BLaER1 (cell line): ENCODE measurements around the gene LMNTD1.
A peak's percentile ranks its signal among the peaks of the same experiment; 100 is the strongest.

Source experiments
- H3K27ac ChIP-seq: shearing (Covaris generic); formaldehyde crosslinking; 2 replicates; pipeline ENCODE4 v1.8.1; 2022
- H3K27me3 ChIP-seq: shearing (Covaris generic); formaldehyde crosslinking; 2 replicates; pipeline ENCODE4 v1.8.1; 2022
- H3K36me3 ChIP-seq: shearing (Covaris generic); formaldehyde crosslinking; 2 replicates; pipeline ENCODE4 v1.8.1; 2022
- H3K4me1 ChIP-seq: shearing (Covaris generic); formaldehyde crosslinking; 2 replicates; pipeline ENCODE4 v1.8.1; 2022
- H3K4me2 ChIP-seq: shearing (Covaris generic); formaldehyde crosslinking; 2 replicates; pipeline ENCODE4 v1.8.1; 2022
- H3K4me3 ChIP-seq: shearing (Covaris generic); formaldehyde crosslinking; 2 replicates; pipeline ENCODE4 v1.8.1; 2022
- H3K9ac ChIP-seq: shearing (Covaris generic); formaldehyde crosslinking; 2 replicates; pipeline ENCODE4 v1.8.1; 2022
- H3K9me3 ChIP-seq: shearing (Covaris generic); formaldehyde crosslinking; 2 replicates; pipeline ENCODE4 v1.8.1; 2022
- H4K20me1 ChIP-seq: shearing (Covaris generic); formaldehyde crosslinking; 2 replicates; pipeline ENCODE4 v1.8.1; 2022
- Cebpa-rat ChIP-seq: shearing (Covaris generic); IDR thresholded peaks from 2 replicates; pipeline ENCODE4 v1.8.1; 2022

Gene LMNTD1

GRCh38 chr12:25469861-25470260 lies 83.2 kb downstream of the LMNTD1 start:
- no peaks in the 10 kb centered on the region for H3K36me3 ChIP-seq
- no peaks in the 10 kb centered on the region for H3K27me3 ChIP-seq
- H3K27ac ChIP-seq = no peak overlapping the region
- H4K20me1 ChIP-seq = no peaks in the 10 kb centered on the region
- no peak overlapping the region for H3K9ac ChIP-seq
- no peak overlapping the region for H3K4me2 ChIP-seq
- TF ChIP-seq Cebpa-rat = no peak
- H3K4me1 ChIP-seq = no peaks in the 10 kb centered on the region
- H3K9me3 ChIP-seq = no peaks in the 10 kb centered on the region
- no peak overlapping the region for H3K4me3 ChIP-seq

GRCh38 chr12:25469368-25469767 lies 83.7 kb downstream of the LMNTD1 start:
- Histone ChIP-seq H3K9ac (no peak overlapping the region), H3K27ac (no peak overlapping the region), H3K4me2 (no peak overlapping the region), H3K4me3 (no peak overlapping the region), H3K36me3 (no peaks in the 10 kb centered on the region), H3K4me1 (no peaks in the 10 kb centered on the region), H3K27me3 (no peaks in the 10 kb centered on the region), H4K20me1 (no peaks in the 10 kb centered on the region), H3K9me3 (no peaks in the 10 kb centered on the region)
- no peak for TF ChIP-seq Cebpa-rat

GRCh38 chr12:25463521-25463920 lies 89.6 kb downstream of the LMNTD1 start:
- Histone ChIP-seq H3K4me3 (no peak overlapping the region), H3K4me1 (peaks cover 19% of the 10 kb centered on the region), H3K9me3 (no peaks in the 10 kb centered on the region), H4K20me1 (no peaks in the 10 kb centered on the region), H3K27ac (no peak overlapping the region), H3K36me3 (no peaks in the 10 kb centered on the region), H3K9ac (no peak overlapping the region), H3K27me3 (no peaks in the 10 kb centered on the region), H3K4me2 (no peak overlapping the region)
- no peak for TF ChIP-seq Cebpa-rat

- Histone ChIP-seq H3K4me3 (no peak overlapping the region), H3K9ac (no peak overlapping the region), H3K27me3 (no peaks in the 10 kb centered on the region), H3K4me1 (peaks cover 22% of the 10 kb centered on the region), H3K27ac (no peak overlapping the region), H3K36me3 (no peaks in the 10 kb centered on the region), H3K4me2 (no peak overlapping the region), H4K20me1 (no peaks in the 10 kb centered on the region), H3K9me3 (no peaks in the 10 kb centered on the region)
- TF ChIP-seq Cebpa-rat = no peak
Measured at GRCh38 chr12:25463005-25463404, 90.1 kb downstream of the LMNTD1 start.

- Histone ChIP-seq H3K36me3 (no peaks in the 10 kb centered on the region), H3K9me3 (no peaks in the 10 kb centered on the region), H3K4me3 (peak overlapping the region; percentile 37; the same call in 1 of the 2 replicates), H3K4me2 (peak overlapping the region; percentile 76), H3K27ac (peak overlapping the region; percentile 80), H4K20me1 (no peaks in the 10 kb centered on the region), H3K27me3 (no peaks in the 10 kb centered on the region), H3K4me1 (peaks cover 22% of the 10 kb centered on the region), H3K9ac (peak overlapping the region; percentile 59; the same call in 1 of the 2 replicates)
- no peak; the same call in 1 of the 2 replicates for TF ChIP-seq Cebpa-rat
Measured at GRCh38 chr12:25459541-25459951, 93.5 kb downstream of the LMNTD1 start.

GRCh38 chr12:25458047-25458552 lies 95.0 kb downstream of the LMNTD1 start:
- Histone ChIP-seq H4K20me1 (no peaks in the 10 kb centered on the region), H3K9me3 (no peaks in the 10 kb centered on the region; the same call in 1 of the 2 replicates), H3K36me3 (no peaks in the 10 kb centered on the region), H3K4me1 (peaks cover 22% of the 10 kb centered on the region), H3K27ac (no peak overlapping the region), H3K4me2 (no peak overlapping the region), H3K27me3 (no peaks in the 10 kb centered on the region), H3K9ac (no peak overlapping the region), H3K4me3 (no peak overlapping the region)
- no peak for TF ChIP-seq Cebpa-rat

GRCh38 chr12:25456474-25456873 lies 96.6 kb downstream of the LMNTD1 start:
- H4K20me1 ChIP-seq = no peaks in the 10 kb centered on the region
- no peak overlapping the region for H3K4me3 ChIP-seq
- H3K4me2 ChIP-seq = no peak overlapping the region
- H3K9ac ChIP-seq = no peak overlapping the region
- no peak for TF ChIP-seq Cebpa-rat
- H3K27ac ChIP-seq = no peak overlapping the region
- H3K9me3 ChIP-seq = no peaks in the 10 kb centered on the region; the same call in 1 of the 2 replicates
- no peaks in the 10 kb centered on the region for H3K36me3 ChIP-seq
- no peaks in the 10 kb centered on the region for H3K27me3 ChIP-seq
- peaks cover 22% of the 10 kb centered on the region for H3K4me1 ChIP-seq

- TF ChIP-seq Cebpa-rat = no peak
- Histone ChIP-seq H3K27me3 (no peaks in the 10 kb centered on the region), H3K36me3 (no peaks in the 10 kb centered on the region), H3K9ac (no peak overlapping the region), H3K4me3 (no peak overlapping the region), H4K20me1 (no peaks in the 10 kb centered on the region), H3K9me3 (no peaks in the 10 kb centered on the region; the same call in 1 of the 2 replicates), H3K4me2 (no peak overlapping the region), H3K4me1 (peaks cover 22% of the 10 kb centered on the region), H3K27ac (no peak overlapping the region)
Measured at GRCh38 chr12:25455696-25456095, 97.4 kb downstream of the LMNTD1 start.

GRCh38 chr12:25449007-25449406 lies 104.1 kb downstream of the LMNTD1 start:
- H4K20me1 ChIP-seq = no peaks in the 10 kb centered on the region
- no peaks in the 10 kb centered on the region for H3K36me3 ChIP-seq
- no peak overlapping the region for H3K9ac ChIP-seq
- no peak overlapping the region for H3K27ac ChIP-seq
- H3K4me2 ChIP-seq = no peak overlapping the region
- no peak for TF ChIP-seq Cebpa-rat
- no peaks in the 10 kb centered on the region; the same call in 1 of the 2 replicates for H3K9me3 ChIP-seq
- no peaks in the 10 kb centered on the region for H3K27me3 ChIP-seq
- H3K4me1 ChIP-seq = no peaks in the 10 kb centered on the region
- H3K4me3 ChIP-seq = no peak overlapping the region

- H3K4me1 ChIP-seq = no peaks in the 10 kb centered on the region
- no peaks in the 10 kb centered on the region for H3K27me3 ChIP-seq
- no peak overlapping the region for H3K27ac ChIP-seq
- H3K4me3 ChIP-seq = no peak overlapping the region
- no peak overlapping the region for H3K9ac ChIP-seq
- no peak for TF ChIP-seq Cebpa-rat
- H3K9me3 ChIP-seq = no peaks in the 10 kb centered on the region; the same call in 1 of the 2 replicates
- H3K36me3 ChIP-seq = no peaks in the 10 kb centered on the region
- H3K4me2 ChIP-seq = no peak overlapping the region
- H4K20me1 ChIP-seq = no peaks in the 10 kb centered on the region
Measured at GRCh38 chr12:25447046-25447445, 106.0 kb downstream of the LMNTD1 start.

GRCh38 chr12:25438638-25439037 lies 114.4 kb downstream of the LMNTD1 start:
- no peaks in the 10 kb centered on the region for H3K36me3 ChIP-seq
- H3K4me1 ChIP-seq = peaks cover 4% of the 10 kb centered on the region; the same call in 1 of the 2 replicates
- H4K20me1 ChIP-seq = no peaks in the 10 kb centered on the region
- H3K27ac ChIP-seq = no peak overlapping the region
- TF ChIP-seq Cebpa-rat = no peak
- no peaks in the 10 kb centered on the region for H3K27me3 ChIP-seq
- H3K9me3 ChIP-seq = no peaks in the 10 kb centered on the region
- H3K4me3 ChIP-seq = no peak overlapping the region
- no peak overlapping the region for H3K9ac ChIP-seq
- no peak overlapping the region for H3K4me2 ChIP-seq
